ENCODE data around the gene DRP2. TPM values are rescaled to one million over a fixed set of nuclear protein-coding genes. Genes with fewer than 3 reads are reported as not detected.

The DRP2 gene
- total RNA-seq, 1 donor from 2014 or later: not detected

- Histone ChIP-seq H3K4me1 (no peaks in the 10 kb centered on the region), H3K27ac (no peak overlapping the region), H3K36me3 (no peaks in the 10 kb centered on the region), H3K4me3 (no peak overlapping the region), H3K27me3 (ENCODE audit: low read depth) (no peaks in the 10 kb centered on the region), H3K9me3 (no peaks in the 10 kb centered on the region)
- intact Hi-C loops (cut with DNase I): no loop called here
- TF ChIP-seq, protein P1, sequence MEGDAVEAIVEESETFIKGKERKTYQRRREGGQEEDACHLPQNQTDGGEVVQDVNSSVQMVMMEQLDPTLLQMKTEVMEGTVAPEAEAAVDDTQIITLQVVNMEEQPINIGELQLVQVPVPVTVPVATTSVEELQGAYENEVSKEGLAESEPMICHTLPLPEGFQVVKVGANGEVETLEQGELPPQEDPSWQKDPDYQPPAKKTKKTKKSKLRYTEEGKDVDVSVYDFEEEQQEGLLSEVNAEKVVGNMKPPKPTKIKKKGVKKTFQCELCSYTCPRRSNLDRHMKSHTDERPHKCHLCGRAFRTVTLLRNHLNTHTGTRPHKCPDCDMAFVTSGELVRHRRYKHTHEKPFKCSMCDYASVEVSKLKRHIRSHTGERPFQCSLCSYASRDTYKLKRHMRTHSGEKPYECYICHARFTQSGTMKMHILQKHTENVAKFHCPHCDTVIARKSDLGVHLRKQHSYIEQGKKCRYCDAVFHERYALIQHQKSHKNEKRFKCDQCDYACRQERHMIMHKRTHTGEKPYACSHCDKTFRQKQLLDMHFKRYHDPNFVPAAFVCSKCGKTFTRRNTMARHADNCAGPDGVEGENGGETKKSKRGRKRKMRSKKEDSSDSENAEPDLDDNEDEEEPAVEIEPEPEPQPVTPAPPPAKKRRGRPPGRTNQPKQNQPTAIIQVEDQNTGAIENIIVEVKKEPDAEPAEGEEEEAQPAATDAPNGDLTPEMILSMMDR (IDR thresholded peaks at IDR 0.05): no peak
- DNase-seq (no peak), ATAC-seq (no peak)
Observed at GRCh38 chrX:101263766-101264165, 44.2 kb downstream of the DRP2 start.

DNA sequence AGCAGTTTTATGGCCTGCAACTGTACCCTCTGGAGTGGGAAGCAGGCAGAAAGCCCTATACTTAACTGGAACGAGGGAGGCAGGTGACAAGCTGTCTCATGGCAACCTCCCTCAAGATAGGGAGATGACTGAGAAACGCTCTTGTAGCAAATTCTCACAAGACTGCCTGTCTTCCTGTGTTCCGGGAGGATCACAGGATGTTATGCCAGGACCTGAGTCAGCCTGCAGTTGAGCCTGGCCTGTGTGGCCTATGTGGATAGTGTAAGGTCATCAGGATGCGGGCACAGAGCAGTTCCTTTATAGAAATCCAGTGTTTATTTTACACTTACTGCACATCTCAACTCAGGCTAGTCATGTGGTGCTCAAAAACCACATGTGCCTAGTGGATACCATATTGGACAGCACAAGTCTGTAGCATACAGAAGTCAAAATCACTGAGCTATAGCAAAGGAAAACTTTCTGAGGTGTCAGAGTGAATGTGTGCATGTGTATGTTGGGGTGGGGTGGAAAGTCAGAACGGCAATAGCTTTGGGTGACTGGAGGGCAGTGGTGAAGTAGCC lies 46.4 kb downstream of the DRP2 start:
- no peaks in the 10 kb centered on the region for H3K36me3 ChIP-seq
- TF ChIP-seq, protein P1 (IDR thresholded peaks at IDR 0.05): no peak
- H3K27me3 ChIP-seq (ENCODE audit: low read depth): no peaks in the 10 kb centered on the region
- intact Hi-C loops (cut with DNase I): no loop called here
- no peaks in the 10 kb centered on the region for H3K4me1 ChIP-seq
- no peaks in the 10 kb centered on the region for H3K9me3 ChIP-seq
- H3K4me3 ChIP-seq: no peak overlapping the region
- H3K27ac ChIP-seq: no peak overlapping the region
- ATAC-seq: no peak
- DNase-seq: no peak

DNA sequence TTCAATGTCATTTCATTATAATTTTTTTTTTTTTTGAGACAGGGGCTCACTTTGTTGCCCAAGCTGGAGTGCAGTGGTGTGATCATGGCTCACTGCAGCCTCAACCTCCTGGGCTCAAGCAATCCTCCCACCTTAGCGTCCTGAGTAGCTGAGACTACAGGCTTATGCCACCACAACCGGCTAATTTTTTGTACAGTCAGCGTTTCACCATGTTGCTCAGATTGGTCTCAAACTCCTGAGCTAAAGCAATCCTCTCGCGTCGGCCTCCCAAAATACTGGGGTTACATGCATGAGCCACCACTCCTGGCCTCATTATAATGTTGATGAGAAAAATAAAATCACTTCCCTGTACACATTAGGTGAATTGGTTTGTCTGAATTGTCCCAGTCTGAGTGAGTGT lies 54.6 kb downstream of the DRP2 start:
- Histone ChIP-seq H3K27ac (no peak overlapping the region), H3K4me1 (no peaks in the 10 kb centered on the region), H3K27me3 (ENCODE audit: low read depth) (no peaks in the 10 kb centered on the region), H3K4me3 (no peak overlapping the region), H3K36me3 (no peaks in the 10 kb centered on the region), H3K9me3 (no peaks in the 10 kb centered on the region)
- TF ChIP-seq, protein P1 (IDR thresholded peaks at IDR 0.05): no peak
- DNase-seq: no peak
- no peak for ATAC-seq
- intact Hi-C loops (cut with DNase I): no loop called here

DNA sequence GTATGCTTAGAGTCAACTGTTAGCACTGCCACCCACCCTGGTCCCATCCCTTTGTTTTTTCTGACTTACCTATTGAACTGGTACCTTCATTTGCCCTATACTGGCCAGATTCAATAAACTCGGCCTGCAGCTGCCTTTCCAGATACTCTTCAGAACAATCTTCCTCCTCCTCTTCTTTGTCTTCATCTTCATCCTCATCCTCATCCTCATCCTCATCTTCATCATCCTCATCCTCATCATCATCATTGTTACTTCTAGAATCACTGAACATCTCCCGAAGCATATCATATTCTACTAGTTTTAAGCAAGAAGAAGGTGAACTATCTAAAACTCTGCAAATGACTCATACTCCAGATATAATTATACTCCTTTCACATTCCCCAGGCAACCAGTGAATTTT lies 56.7 kb downstream of the DRP2 start:
- Histone ChIP-seq H3K4me1 (no peaks in the 10 kb centered on the region), H3K27ac (no peak overlapping the region), H3K4me3 (no peak overlapping the region), H3K27me3 (ENCODE audit: low read depth) (no peaks in the 10 kb centered on the region), H3K9me3 (no peaks in the 10 kb centered on the region), H3K36me3 (no peaks in the 10 kb centered on the region)
- TF ChIP-seq, protein P1 (IDR thresholded peaks at IDR 0.05): no peak
- DNase-seq: no peak
- intact Hi-C loops (cut with DNase I): no loop called here
- ATAC-seq: no peak

DNA sequence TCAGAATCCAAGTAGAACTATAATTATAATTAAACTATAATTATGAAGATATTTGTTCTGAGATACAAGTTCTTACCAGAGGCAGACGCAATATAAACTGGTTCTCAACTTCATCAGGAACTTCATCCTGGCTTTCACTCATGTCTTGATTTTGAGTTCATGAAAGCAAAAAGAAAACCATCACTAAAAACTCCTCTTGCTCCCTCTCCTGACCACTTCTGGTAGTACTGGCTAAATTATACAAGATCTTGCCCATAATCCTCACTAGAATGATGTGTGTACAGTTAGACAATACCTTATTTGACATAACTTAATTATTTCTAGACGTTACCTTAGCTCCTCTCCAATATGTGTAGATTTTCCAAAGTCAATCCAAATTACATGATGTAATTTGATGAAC lies 67.8 kb downstream of the DRP2 start:
- Histone ChIP-seq H3K9me3 (no peaks in the 10 kb centered on the region), H3K27ac (no peak overlapping the region), H3K4me3 (no peak overlapping the region), H3K27me3 (ENCODE audit: low read depth) (peaks cover 6% of the 10 kb centered on the region), H3K4me1 (no peaks in the 10 kb centered on the region), H3K36me3 (no peaks in the 10 kb centered on the region)
- TF ChIP-seq, protein P1 (IDR thresholded peaks at IDR 0.05): peak; percentile 44
- ATAC-seq (peak in 1 of 2 donors; percentile 50), DNase-seq (no peak)
- intact Hi-C loops (cut with DNase I): no loop called here

Data from lower lobe of right lung (tissue), 2 donors.